Activated T-cell treated with anti-CD3 and anti-CD28 coated beads, Interleukin-2, amount 50 U/mL, for 24 hours (primary cell): ENCODE data around the gene RNF223.

Experiments used
- DNase-seq: peaks from one replicate; pipeline ENCODE4 v3.0.0-alpha.2; 2020
- H3K27ac Mint-ChIP-seq: 2 replicates; pipeline ENCODE4 v1.8.0; 2020; ENCODE audit warnings: mild to moderate bottlenecking, mixed read lengths
- H3K27me3 Mint-ChIP-seq: 2 replicates; pipeline ENCODE4 v1.8.0; 2020; ENCODE audit warnings: mixed read lengths
- H3K36me3 Mint-ChIP-seq: 2 replicates; pipeline ENCODE4 v1.8.0; 2020; ENCODE audit warnings: low read depth, mixed read lengths
- H3K4me1 Mint-ChIP-seq: 2 replicates; pipeline ENCODE4 v1.8.0; 2020; ENCODE audit warnings: low read depth, mixed read lengths
- H3K4me3 Mint-ChIP-seq: 2 replicates; pipeline ENCODE4 v1.8.0; 2020; ENCODE audit warnings: mild to moderate bottlenecking, moderate library complexity, mixed read lengths
- H3K9me3 Mint-ChIP-seq: 2 replicates; pipeline ENCODE4 v1.8.0; 2020; ENCODE audit warnings: mixed read lengths

RNF223 gene

DNA sequence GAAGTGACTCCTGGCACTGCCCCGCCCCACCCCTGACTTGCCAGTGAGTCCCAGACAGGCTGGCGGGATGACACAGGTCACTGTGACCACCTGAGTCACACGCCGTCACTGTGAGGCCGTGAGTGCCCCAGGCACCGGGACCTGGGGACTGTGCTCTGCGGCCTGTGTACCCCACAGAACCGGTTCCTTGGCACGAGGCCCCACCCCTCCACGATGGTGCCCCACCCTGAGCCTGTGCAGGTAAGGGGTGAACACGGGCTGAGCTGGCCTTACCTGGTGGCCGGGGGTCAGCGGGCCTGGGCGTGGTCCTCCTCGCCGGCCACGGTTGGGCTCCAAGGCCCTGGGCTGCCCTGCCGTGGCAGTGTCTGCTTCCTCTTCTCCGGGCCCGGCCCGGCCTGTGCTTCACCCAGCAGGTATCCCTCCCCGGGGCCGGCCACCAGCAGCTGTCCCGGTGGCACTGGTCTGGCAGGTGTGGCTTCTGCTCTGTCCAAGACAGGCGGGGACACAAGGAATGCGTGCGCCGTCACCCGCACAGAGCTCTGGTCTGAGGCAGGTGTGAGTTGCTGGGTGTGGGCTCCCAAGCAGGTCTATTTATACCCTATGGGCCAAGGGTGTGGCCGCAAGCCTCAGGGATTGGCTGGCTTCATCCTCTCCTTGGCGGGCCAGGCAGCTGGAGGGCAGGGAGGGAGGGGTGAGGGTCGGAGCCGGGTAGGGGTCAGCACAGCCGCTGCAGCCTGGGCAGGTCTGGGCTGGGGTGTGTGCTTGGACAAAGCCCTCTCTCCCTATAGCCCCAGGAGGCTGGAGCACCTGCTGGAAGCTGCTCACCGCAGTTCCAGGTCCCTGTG lies at the start of gene RNF223:
RNF223 (minus strand) TSS at position 564 of the 845 bp plus-strand sequence. CDS start 1,740 bp downstream, outside the sequence.
- H3K9me3 Mint-ChIP-seq = no peaks in the 10 kb centered on the region
- DNase-seq = no peak
- H3K36me3 Mint-ChIP-seq = no peaks in the 10 kb centered on the region
- no peak within 1 kb of the TSS for H3K4me3 Mint-ChIP-seq
- H3K27me3 Mint-ChIP-seq = peaks cover 17% of the 10 kb centered on the region
- H3K27ac Mint-ChIP-seq = peak within 1 kb of the TSS; percentile 50
- peaks cover 1% of the 10 kb centered on the region for H3K4me1 Mint-ChIP-seq

DNA sequence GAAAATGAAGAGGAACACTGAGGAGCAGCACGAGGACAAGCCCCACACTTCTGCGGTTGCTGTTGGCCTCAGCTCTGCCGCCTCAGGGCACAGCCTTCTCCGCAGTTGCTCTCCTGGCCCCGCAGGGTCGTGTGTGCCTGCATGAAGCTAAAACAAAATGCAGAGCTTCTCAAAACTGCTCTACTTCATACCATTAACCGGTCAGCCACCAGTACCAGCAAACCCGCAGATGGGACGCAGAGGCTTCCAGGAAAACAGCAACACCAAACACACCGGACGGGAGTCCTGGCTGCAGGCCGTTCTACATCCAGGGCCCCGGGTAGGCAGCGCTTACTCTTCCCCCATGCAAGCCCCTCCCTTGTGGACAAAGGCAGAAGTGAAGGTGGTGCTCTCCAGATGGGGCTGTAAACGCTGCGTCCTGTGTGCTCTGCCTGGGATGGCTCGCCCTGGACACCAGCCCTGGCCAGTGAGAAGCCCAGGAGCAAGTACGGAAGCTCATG lies 48.9 kb upstream of the RNF223 start:
- H3K9me3 Mint-ChIP-seq = no peaks in the 10 kb centered on the region
- H3K27me3 Mint-ChIP-seq = peaks cover 8% of the 10 kb centered on the region
- no peaks in the 10 kb centered on the region for H3K36me3 Mint-ChIP-seq
- no peak overlapping the region for H3K4me3 Mint-ChIP-seq
- H3K27ac Mint-ChIP-seq = peak overlapping the region; percentile 59
- peaks cover 2% of the 10 kb centered on the region for H3K4me1 Mint-ChIP-seq
- no peak for DNase-seq

DNA sequence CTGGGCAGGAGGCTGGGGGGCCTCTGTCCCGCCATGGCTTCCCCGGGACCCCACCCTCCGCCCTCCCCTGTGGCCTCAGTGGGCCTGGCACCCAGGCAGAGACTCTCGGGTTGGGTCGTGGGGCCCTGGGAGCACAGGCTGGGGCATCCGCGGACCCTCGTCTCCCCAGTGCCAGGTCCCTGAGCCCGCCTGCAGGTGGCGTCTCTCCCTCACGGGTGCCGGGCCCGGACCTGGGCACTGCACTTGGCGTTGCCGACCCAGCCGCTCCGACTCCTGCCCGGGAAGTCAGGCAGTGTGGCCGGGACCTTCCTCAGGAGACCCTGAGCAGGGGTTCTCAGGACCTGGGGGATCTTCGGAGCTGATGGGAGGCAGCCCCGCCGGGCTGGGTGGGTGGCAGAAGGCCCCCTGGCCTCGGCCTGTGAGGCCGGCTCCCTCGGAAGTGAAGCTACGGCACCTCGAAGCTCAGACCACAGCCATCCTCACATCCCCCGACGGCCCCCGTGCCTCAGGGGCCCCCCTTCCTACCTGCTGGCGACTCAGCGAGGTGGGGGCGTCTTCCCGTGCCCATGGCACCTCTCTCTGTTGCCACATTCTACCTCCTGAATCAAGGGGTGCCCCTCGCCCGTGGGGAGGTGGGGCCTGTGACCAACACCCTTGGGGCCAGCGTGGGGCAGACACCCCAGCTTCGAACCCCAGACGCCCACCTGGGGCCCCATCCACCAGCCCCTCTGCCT lies 48.1 kb upstream of the RNF223 start:
- peaks cover 8% of the 10 kb centered on the region for H3K27me3 Mint-ChIP-seq
- no peak overlapping the region for H3K4me3 Mint-ChIP-seq
- DNase-seq = peak; percentile 92
- H3K9me3 Mint-ChIP-seq = no peaks in the 10 kb centered on the region
- peaks cover 6% of the 10 kb centered on the region for H3K4me1 Mint-ChIP-seq
- no peaks in the 10 kb centered on the region for H3K36me3 Mint-ChIP-seq
- H3K27ac Mint-ChIP-seq = no peak overlapping the region

DNA sequence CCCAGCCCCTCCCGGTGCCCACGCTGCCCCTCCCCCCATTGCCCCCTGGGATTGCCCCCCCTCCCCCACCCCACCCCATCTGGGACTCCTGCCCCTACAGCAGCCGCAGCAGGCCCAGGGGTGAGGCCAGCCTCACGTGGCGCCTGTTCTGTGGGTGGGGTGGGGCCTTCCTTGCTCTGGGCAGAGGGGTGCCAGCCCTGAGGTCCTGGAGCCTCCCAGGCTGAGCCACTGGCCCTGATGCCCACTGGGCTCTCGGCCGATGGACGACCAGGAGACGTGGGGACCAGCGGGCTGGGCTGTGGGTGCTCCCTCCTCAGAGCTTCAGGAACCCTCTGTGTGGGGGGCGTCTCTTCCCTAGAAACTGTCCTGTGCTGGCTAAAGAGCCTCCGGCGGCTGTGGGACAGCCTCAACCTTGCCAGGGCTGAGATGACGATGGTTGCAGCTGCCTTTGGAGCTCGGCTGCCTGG lies 47.5 kb upstream of the RNF223 start:
- Mint-ChIP-seq H3K36me3 (no peaks in the 10 kb centered on the region), H3K9me3 (no peaks in the 10 kb centered on the region), H3K27ac (no peak overlapping the region), H3K27me3 (peaks cover 8% of the 10 kb centered on the region), H3K4me1 (peaks cover 8% of the 10 kb centered on the region), H3K4me3 (no peak overlapping the region)
- no peak for DNase-seq

DNA sequence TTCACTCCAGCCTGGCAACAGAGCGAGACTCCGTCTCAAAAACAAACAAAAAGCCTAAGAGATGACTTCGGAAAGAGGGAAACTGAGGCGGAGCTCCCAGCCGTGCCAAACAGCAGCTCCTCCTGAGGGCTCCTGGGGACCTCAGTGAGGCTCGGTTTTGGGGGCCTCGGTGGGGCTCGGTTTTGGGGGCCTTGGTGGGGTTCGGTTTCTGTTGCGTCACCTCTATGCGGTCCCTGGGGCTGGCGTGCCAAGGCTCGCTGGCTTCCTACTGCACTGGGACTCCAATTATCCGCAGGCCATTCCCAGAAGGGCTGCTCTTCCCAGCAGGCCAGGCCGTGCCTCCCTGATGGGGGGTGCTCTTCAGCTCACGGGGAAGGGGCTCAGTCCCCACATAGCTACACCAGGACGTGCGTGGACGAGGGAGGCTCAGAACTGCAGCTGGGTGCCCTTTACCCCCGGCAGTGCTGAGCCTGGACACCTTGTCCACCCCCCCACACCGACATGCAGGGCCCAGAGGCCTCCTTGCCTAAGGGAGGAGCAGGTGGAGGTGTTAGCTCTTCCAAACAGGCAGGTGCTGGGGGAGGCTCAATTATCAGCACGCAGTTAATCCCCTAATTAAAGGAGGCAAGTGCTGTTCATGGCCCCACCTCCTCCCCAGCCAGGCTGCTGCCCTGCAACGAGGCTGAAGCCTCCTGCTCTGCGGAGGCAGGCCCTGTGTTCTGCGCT lies 46.9 kb upstream of the RNF223 start:
- DNase-seq = no peak
- Mint-ChIP-seq H3K27ac (no peak overlapping the region), H3K4me1 (peaks cover 8% of the 10 kb centered on the region), H3K4me3 (no peak overlapping the region), H3K27me3 (peaks cover 8% of the 10 kb centered on the region), H3K36me3 (no peaks in the 10 kb centered on the region), H3K9me3 (no peaks in the 10 kb centered on the region)

DNA sequence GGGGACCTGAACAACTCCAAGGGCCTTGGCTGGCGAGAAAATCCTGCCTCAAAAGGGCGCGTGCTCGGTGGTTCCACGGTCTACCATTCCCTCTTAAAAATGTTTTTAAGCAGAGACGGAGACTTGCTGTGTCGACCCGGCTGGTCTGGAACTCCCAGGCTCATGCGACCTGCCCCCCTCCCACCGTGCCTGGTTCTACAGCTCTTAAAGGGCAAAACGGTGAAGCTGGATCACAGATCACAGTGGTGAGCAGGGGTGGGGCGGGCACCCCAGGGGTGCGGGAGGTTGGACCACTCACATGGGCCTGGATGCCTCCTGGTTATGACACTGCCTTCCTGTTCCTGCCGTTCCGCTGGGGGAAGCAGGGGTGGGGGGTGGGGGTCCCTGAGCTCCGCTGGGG lies 46.0 kb upstream of the RNF223 start:
- no peak overlapping the region for H3K27ac Mint-ChIP-seq
- H3K36me3 Mint-ChIP-seq = peaks cover under 1% of the 10 kb centered on the region
- peaks cover 9% of the 10 kb centered on the region for H3K4me1 Mint-ChIP-seq
- H3K9me3 Mint-ChIP-seq = no peaks in the 10 kb centered on the region
- DNase-seq = no peak
- H3K4me3 Mint-ChIP-seq = no peak overlapping the region
- H3K27me3 Mint-ChIP-seq = peaks cover 8% of the 10 kb centered on the region

DNA sequence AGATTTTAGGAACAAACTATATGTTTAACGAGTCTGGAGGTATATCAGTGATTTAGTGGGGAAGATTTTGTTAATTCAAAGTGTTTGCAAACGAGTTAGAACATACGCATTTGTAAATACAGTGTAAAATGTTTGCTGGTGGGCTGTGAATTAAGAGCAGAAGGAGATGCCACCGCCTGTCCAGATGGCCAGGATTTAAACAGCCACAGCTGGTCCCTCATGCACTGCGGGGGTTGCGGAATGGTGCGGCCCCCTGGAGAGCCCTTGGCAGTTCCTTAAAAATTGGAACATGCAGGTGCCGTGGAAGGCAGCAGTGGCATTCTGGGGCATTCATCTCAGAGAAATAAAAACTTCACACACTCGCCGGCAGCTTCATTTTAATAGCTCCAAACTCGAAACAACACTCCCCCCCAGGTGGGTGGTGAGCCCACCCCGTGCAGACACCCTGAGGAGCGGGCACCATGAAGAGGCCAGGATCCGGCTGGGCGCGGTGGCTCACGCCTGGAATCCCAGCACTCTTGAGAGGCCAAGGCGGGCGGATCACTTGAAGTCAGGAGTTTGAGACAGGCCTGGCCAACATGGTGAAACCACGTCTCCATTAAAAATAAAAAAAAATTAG lies 45.3 kb upstream of the RNF223 start:
- Mint-ChIP-seq H3K4me1 (peaks cover 16% of the 10 kb centered on the region), H3K4me3 (no peak overlapping the region), H3K27me3 (peaks cover 8% of the 10 kb centered on the region), H3K36me3 (peaks cover 7% of the 10 kb centered on the region), H3K27ac (no peak overlapping the region), H3K9me3 (no peaks in the 10 kb centered on the region)
- DNase-seq = no peak

DNA sequence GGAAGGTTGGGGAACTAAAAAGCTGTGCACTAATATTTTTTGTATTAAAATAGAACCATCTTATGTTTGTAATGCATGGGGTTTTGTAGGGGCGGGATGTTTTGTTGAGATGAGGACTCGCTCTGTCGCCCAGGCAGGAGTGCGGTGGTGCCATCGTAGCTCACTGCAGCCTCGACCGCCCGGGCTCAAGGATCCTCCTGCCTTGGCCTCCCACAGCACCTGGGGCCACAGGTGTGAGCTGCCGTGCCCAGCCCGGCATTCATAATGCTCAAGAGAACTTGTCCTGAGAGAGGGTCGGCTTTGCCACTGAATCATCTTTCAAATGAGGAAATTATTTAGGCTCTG lies 44.7 kb upstream of the RNF223 start:
- peaks cover 16% of the 10 kb centered on the region for H3K4me1 Mint-ChIP-seq
- H3K36me3 Mint-ChIP-seq = peaks cover 12% of the 10 kb centered on the region
- H3K4me3 Mint-ChIP-seq = no peak overlapping the region
- DNase-seq = no peak
- no peaks in the 10 kb centered on the region for H3K9me3 Mint-ChIP-seq
- no peak overlapping the region for H3K27ac Mint-ChIP-seq
- H3K27me3 Mint-ChIP-seq = peaks cover 8% of the 10 kb centered on the region

DNA sequence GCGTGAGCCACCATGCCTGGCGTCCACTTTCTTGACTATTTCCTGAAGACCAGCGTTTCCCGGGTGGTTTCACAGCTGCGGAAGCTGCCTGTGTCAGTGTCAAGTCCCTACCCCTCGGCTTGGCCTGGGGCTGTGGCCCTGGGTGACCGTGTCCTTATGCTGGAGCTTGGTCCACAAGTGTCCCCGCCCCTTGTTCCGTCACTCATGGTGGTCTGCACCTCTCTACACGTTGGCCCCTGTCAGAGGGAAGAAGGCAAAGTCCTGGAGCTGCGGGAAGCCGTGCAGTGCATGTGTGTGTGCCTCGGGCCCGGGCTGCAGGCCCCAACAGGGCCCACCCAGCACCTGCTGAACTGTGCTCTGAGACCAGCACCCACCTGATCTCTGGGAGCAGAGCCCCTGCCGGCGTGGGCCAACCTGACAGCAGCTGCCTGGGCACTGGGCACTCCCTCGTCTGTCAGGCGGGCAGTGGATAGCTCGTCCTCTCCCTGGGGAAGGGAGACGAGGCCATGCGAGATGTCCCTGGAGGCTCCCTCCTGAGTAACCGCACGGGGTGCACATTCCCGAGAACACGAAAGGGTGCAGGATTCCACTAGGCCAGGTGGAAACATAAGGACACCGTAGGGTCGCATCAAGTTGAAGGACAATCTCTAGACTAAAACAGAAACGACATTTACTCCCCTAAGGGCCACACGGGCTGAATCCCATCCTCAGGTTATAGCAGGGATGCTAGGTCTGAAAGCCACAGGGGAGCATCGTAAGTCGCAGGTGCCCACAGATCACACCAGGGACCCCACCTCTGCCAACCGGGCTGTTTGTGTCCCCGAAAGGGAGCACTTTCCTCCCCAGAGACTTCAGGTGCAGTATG lies 44.1 kb upstream of the RNF223 start:
- H3K27me3 Mint-ChIP-seq = peaks cover 8% of the 10 kb centered on the region
- H3K4me3 Mint-ChIP-seq = no peak overlapping the region
- no peak for DNase-seq
- no peak overlapping the region for H3K27ac Mint-ChIP-seq
- H3K4me1 Mint-ChIP-seq = peaks cover 17% of the 10 kb centered on the region
- peaks cover 3% of the 10 kb centered on the region for H3K9me3 Mint-ChIP-seq
- H3K36me3 Mint-ChIP-seq = peaks cover 17% of the 10 kb centered on the region

DNA sequence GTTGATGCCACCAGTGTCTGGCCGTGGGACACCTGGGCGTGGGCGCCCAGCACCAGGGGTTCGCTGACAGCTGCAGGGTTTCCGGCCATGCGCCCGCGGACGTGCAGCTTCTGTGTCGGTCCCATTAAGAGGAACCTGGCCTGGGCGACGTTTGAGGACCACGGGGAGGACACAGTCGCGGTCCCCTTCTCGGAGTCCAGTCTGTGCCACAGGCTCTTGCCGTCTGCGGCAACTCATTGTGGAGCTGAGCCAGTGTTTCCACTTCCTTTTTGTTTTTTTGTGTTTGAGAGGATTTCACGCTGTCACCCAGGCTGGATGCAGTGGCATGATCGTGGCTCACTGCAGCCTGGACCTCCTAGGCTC lies 43.3 kb upstream of the RNF223 start:
- DNase-seq = no peak
- Mint-ChIP-seq H3K27ac (no peak overlapping the region), H3K27me3 (peaks cover 8% of the 10 kb centered on the region), H3K9me3 (peaks cover 5% of the 10 kb centered on the region), H3K36me3 (peaks cover 25% of the 10 kb centered on the region), H3K4me1 (peaks cover 18% of the 10 kb centered on the region), H3K4me3 (peak overlapping the region; percentile 54)

DNA sequence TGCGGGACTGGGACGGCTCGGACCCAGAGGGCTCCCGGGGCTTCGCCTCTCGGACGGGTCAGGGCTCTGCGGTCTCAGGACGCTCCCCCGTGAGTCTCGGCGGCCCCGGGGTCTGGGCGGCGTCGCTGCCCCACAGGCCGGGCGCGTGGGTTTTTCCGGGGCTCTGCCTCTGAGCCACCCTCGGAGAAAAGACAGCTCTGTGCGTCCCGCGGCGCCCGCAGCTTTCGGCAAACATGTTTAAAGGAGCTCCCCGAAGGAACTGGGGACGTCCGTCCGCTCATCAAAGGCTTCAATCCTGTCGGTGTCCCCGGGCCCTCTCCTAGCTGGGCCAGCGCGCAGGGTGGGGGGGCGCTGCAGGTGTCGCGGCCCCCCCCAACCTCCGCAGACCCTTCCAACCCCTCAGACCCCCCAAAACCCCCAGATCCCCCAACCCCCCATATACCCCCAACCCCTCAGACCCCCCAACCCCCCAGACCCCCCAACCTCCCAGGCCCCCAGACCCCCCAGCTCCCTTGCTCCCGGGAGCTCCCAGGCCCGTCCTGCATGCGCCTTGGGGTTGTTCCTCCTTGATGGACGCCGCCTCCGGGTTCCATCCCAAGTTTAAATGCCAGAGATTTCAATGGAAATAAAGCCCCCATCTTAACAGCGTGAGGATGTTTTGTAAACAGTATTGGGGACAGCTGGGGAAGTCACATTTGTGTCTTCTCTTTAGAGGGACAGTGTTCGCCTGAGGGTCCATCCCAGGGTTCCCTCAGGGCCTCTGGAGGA lies 42.8 kb upstream of the RNF223 start:
- peaks cover 5% of the 10 kb centered on the region for H3K9me3 Mint-ChIP-seq
- H3K27ac Mint-ChIP-seq = no peak overlapping the region
- peaks cover 21% of the 10 kb centered on the region for H3K4me1 Mint-ChIP-seq
- peaks cover 30% of the 10 kb centered on the region for H3K36me3 Mint-ChIP-seq
- peaks cover 8% of the 10 kb centered on the region for H3K27me3 Mint-ChIP-seq
- H3K4me3 Mint-ChIP-seq = peak overlapping the region; percentile 54
- DNase-seq = no peak

DNA sequence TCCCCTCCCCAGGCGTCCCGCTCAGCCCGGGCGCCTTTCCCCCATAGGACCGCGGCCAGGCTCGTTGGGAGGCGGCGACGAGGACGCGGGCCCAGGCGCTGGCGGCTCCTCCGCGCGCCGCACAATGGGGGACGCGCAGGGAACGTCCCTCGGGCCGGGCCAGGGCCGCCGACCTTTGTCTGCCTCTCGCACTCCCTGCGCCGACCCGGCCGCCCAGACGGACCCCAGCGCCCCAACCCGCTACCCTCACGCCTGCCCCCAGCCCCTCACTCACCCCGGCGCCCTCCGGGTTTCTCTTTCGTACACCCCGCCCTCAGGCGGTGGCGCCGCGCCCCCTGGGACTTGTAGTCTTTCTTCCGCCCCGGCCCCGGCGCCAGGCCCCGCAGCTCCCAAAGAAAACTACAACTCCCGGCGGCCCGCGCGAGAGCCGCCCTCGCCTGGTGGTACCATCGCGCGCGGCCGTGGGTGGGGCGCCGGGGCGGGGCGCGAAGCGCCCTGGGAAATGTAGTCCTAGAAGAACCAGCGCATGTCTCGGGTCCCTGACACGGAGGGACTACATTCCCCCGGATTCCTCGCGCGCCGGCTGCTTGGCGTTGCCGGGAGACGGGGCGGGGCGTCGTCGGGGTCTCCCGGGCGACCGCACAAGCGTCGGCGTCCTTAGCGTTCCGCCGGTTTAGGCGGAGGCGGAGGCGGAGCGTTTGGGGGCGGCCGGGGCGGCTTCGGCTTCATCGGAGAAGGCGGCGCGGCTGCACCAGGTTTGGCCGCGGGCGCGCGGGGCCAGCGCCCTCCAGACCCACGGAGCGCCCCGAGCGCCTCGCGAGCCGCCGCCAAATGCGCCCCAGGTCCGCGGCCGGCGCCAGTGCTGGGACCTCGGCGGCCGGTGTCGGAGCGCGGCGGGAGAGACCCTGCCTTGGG lies 41.9 kb upstream of the RNF223 start, which contains the start of gene C1orf159:
C1orf159 (minus strand) TSS at position 304 of the 915 bp plus-strand sequence. CDS start 24,546 bp downstream, outside the sequence.
- Mint-ChIP-seq H3K4me3 (peak within 1 kb of the TSS; percentile 86), H3K4me1 (peaks cover 22% of the 10 kb centered on the region), H3K27ac (peak within 1 kb of the TSS; percentile 86), H3K36me3 (peaks cover 39% of the 10 kb centered on the region), H3K27me3 (peaks cover 8% of the 10 kb centered on the region), H3K9me3 (peaks cover 5% of the 10 kb centered on the region)
- DNase-seq = peak; percentile 99
